ENCODE measurements around the gene ABCC1.

The ABCC1 gene

GRCh38 chr16:16120382-16121184 is 171.2 kb downstream of the ABCC1 start:
- peak; percentile 88 for DNase-seq

GRCh38 chr16:16121185-16121727 is 171.8 kb downstream of the ABCC1 start:
- no peak for DNase-seq

- no peak for DNase-seq
Measured at GRCh38 chr16:16122264-16122663, 172.8 kb downstream of the ABCC1 start.

- no peak for DNase-seq
Measured at GRCh38 chr16:16124438-16124837, 175.0 kb downstream of the ABCC1 start.

GRCh38 chr16:16124974-16125373 is 175.6 kb downstream of the ABCC1 start:
- DNase-seq, result no peak

GRCh38 chr16:16126896-16127295 is 177.5 kb downstream of the ABCC1 start:
- no peak for DNase-seq

- peak; percentile 36 for DNase-seq
Measured at GRCh38 chr16:16127469-16128116, 178.2 kb downstream of the ABCC1 start.

GRCh38 chr16:16131204-16131603 is 181.8 kb downstream of the ABCC1 start:
- no peak for DNase-seq

- DNase-seq, result no peak
Measured at GRCh38 chr16:16131659-16132058, 182.2 kb downstream of the ABCC1 start.

- no peak for DNase-seq
Measured at GRCh38 chr16:16133943-16134604, 184.7 kb downstream of the ABCC1 start.

GRCh38 chr16:16136588-16136987 is 187.2 kb downstream of the ABCC1 start:
- no peak for DNase-seq

- no peak for DNase-seq
Measured at GRCh38 chr16:16137110-16137509, 187.7 kb downstream of the ABCC1 start.

GRCh38 chr16:16138034-16138635 is 188.7 kb downstream of the ABCC1 start:
- DNase-seq, result no peak

GRCh38 chr16:16139061-16139460 is 189.6 kb downstream of the ABCC1 start:
- DNase-seq, result no peak

- DNase-seq, result no peak
Measured at GRCh38 chr16:16139806-16140205, 190.4 kb downstream of the ABCC1 start.

GRCh38 chr16:16140537-16140936 is 191.1 kb downstream of the ABCC1 start:
- DNase-seq, result no peak

- no peak for DNase-seq
Measured at GRCh38 chr16:16141141-16141540, 191.7 kb downstream of the ABCC1 start.

- no peak for DNase-seq
Measured at GRCh38 chr16:16141784-16142396, 192.5 kb downstream of the ABCC1 start.

- DNase-seq, result no peak
Measured at GRCh38 chr16:16143038-16143763, 193.8 kb downstream of the ABCC1 start.

- DNase-seq, result no peak
Measured at GRCh38 chr16:16143931-16144330, 194.5 kb downstream of the ABCC1 start.

- no peak for DNase-seq
Measured at GRCh38 chr16:16144416-16144815, 195.0 kb downstream of the ABCC1 start.

- no peak for DNase-seq
Measured at GRCh38 chr16:16145286-16145685, 195.9 kb downstream of the ABCC1 start.
